HTERT RPE-1 (cell line): ENCODE measurements around the gene SPIN1.
"Not testable (repeated sequence)": the region's sequence is repeated elsewhere in the genome, so short reads cannot be mapped to it uniquely, and the experiment has no call there.

Experiments used
- in situ Hi-C: fragments of 300-500 bp; cut with MboI; formaldehyde crosslinking; loops from 4 replicates; pipeline ENCODE4 v1.14.3; 2020; ENCODE audit warnings: low sequenced_read_pairs

Gene SPIN1

GRCh38 chr9:88388203-88388885 is at the start of gene SPIN1:
TSS of gene SPIN1 (plus strand) at chr9:88388444. CDS start at chr9:88426540, 38,096 bp downstream.
- in situ Hi-C loops, result no loop called here

DNA sequence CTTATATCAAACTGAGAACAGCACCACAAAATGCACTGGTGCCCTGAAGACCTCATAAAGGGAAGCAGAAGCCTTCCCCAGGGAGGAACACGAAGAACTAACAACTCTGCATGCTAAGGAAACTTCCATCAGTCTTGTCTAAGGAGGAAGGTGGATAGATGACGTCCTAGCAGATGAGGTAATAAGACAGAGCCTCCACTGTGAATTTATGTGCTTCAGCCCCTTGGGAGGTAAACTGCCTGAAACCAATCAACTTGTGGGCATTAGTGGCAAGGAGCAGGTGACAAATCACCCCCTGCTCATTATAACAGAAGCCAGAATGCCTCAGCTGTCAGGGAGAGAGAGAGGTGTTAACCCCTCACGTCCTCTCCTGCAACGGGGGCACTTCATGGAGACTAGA is 48.9 kb upstream of the SPIN1 start:
- in situ Hi-C loops, result no loop called here

GRCh38 chr9:88342246-88342645 is 46.0 kb upstream of the SPIN1 start:
- in situ Hi-C loops, result no loop called here

DNA sequence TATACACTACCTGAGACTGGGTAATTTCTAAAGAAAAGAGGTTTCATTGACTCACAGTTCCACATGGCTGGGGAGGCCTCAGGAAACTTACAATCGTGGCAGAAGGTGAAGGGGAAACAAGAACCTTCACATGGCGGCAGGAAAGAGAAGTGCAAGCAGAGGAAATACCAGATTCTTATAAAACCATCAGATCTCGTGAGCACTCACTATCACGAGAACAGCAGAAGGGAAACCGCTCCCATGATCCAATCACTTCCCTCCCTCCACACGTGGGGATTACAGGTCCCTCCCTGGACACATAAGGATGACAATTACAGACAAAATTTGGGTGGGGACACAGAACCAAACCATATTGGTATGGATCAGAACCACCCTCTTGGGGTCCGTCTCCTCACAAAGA is 44.2 kb upstream of the SPIN1 start:
- in situ Hi-C loops, result no loop called here

GRCh38 chr9:88350354-88350753 is 37.9 kb upstream of the SPIN1 start:
- in situ Hi-C loops, result not testable (repeated sequence)

DNA sequence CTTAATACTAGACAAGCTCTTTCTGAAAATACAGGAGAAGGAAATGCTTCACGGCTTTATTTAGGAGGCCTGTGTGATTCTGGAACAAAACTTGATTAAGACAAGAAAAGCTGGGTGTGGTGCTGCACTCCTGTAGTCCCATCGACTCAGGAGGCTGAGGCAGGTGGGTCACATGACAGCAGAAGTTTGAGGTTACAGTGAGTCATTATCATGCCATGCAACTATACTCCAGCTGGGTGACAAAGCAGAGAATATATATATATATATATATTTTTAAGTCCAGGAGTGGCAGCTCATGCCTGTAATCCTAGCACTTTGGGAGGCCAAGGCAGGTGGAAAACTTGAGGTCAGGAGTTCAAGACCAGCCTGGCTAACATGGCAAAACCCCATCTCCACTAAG is 33.1 kb upstream of the SPIN1 start:
- in situ Hi-C loops, result no loop called here

DNA sequence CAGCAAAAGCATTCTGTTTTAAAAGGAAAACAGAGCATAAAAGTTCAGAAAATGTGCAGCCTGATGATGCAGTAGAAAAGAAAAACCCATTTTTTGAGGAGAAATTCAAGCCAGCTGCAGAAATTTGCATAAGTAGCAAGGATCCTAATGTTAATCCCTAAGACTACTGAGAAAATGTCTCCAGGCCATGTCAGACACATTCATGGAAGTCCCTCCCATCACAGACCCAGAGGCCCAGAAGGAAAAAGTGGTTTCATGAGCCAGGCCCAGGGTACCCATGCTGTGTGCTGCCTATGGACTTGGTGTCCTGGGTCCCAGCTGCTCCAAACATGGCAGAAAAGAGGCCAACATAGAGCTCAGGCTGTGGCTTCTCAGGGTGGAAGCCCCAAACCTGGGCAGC is 31.0 kb upstream of the SPIN1 start:
- in situ Hi-C loops, result not testable (repeated sequence)

DNA sequence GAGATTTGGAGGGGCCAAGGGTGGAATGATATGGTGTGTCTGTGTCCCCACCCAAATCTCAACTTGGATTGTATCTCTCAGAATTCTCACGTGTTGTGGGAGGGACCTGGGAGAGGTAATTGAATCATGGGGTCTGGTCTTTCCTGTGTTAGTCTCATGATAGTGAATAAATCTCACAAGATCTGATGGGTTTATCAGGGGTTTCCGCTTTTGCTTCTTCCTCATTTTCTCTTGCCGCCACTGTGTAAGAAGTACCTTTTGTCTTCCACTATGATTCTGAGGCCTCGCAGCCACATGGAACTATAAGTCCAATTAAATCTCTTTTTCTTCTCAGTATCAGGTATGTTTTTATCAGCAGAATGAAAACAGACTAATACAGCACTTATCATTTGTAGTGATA is 29.5 kb upstream of the SPIN1 start:
- in situ Hi-C loops, result no loop called here

GRCh38 chr9:88359974-88360373 is 28.3 kb upstream of the SPIN1 start:
- in situ Hi-C loops, result no loop called here

DNA sequence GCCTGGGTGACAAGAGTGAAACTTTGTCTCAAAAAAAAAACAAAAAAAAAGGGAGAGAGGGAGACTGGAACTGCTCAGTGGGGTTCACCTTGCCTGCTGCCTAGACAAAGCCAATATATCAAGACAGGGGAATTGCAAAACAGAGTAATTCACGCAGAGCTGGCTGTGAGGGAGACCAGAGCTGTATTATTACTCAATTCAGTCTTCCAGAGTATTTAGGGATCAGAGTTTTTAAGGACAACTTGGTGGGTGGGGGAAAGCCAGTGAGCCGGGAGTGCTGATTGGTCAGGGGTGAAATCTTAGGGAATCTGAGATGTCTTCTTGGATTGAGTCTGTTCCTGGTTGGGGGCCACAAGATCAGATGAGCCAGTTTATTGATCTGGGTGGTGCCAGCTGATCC is 25.6 kb upstream of the SPIN1 start:
- in situ Hi-C loops, result no loop called here

DNA sequence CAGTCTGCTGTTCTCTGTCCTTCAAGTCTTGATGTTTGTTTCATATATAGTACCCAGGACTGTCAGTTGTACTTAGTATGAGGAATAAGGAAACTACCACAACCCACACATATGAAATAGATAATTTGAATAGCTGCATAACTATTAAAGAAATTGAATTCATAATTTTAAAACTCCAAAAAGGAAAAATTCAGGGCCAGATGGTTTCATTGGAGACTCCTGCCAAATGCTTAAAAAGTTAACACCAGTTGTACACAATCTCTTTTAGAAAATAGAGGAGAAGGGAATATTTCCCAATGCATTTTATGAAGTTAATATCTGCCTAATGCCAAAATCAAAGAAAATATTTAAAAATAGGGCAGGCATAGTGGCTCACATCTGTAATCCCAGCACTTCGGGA is 24.6 kb upstream of the SPIN1 start:
- in situ Hi-C loops, result no loop called here

DNA sequence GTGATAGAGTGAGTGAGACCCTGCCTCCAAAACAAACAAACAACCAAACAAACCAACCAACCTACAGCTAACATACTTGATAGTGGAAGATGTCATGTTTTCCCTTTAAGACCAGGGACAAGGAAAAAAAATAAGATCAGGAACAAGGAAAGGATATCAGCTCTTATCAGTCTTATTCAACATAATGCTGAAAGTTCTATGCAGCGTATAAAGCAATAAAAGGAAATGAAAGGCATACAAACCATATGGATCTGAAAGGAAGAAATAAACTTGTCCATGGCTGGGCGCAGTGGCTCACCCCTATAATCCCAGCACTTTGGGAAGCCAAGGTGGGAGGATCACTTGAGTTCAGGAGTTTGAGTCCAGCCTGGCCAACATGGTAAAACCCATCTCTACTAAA is 23.5 kb upstream of the SPIN1 start:
- in situ Hi-C loops, result no loop called here

DNA sequence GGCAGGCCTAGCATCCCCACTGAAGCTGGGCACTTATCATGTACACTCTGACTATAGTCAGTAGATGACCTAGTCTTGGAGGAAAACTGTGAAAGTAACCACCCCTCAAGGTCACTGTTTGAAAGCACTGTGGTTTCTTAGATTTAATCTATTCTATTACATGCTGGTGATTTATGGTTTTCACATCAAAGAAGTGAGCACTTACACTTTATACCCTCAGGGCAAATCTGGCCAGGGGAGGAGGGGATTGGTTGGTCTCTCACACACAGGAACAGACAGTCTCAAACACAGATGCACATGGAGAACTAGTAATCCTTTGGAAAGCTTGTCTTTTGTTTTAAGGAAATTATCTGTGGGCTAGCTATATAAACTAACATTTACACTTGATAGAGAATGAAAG is 17.9 kb upstream of the SPIN1 start:
- in situ Hi-C loops, result no loop called here

DNA sequence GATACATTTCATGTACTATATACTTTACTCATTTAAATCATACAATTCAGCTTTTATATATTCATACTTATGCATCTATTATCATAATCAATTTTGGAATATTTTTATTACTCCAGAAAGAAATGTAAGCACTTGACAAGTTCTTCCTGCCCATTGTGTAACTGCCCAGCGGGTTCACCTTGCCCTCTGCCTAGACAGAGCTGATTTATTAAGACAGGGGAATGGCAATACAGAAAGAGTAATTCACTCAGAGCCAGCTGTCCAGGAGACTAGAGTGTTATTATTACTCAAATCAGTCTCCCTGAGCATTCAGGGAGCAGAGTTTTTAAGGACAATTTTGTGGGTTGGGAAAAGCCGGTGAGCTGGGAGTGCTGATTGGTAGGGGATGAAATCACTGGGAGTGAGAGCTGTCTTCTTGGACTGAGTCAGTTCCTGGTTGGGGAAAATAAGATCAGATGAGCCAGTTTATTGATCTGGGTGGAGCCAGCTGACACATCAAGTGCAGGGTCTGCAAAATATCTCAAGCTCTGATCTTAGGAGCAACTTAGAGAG is 16.1 kb upstream of the SPIN1 start:
- in situ Hi-C loops, result no loop called here

DNA sequence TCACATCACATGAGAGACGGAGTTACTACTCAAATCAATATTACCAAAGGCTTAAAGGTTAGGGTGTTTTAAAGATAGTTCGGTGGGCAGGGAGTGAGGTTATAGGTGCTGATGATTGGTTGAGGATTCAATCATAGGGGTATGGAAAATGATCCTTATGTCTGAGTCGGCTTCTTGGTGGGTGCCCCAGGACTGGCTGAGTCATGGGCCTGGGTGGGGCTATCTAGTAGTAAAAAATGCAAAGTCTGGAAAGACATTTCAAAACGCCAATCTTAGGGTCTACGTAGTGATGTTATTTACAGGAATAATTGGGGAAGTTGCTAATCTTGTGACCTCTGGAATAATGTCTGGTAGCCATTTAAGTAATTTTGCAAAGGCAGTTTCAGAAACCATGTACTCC is 15.2 kb upstream of the SPIN1 start:
- in situ Hi-C loops, result no loop called here

DNA sequence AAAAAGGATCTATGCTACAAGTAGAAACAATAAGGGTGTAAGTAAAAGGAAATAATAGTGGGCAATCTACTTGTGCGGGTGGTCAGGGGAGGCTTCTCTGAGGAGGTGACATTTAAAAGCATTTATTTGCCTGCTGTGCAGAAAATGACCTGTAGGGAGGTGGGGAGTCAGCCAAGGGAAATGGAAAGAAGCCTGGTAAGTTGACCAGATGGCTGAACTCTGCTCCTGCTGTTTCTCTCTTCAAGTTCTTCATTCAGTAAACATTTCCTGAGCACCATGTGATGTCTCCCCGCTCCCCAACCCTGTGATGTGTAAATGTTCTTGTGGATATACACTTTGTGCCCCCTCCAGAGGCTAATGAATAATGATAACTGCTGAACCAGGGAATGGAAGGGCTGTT is 9.9 kb upstream of the SPIN1 start:
- in situ Hi-C loops, result no loop called here

DNA sequence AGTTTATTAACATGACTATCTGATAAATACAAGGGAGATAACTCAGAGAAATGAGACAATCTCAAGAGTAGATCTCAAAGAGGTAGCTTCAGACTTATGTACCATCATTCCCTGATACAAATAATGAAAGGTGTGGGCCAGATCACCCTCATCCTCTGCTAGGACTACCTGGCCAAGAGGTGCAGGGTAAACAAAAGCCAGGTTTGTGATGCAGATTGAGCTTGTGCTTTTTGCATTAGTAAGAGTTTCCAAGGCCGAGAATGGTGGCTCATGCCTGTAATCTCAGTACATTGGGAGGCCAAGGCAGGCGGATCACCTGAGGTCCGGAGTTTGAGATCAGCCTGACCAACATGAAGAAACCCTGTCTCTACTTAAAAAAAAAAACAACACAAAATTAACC is 8.9 kb upstream of the SPIN1 start:
- in situ Hi-C loops, result no loop called here

DNA sequence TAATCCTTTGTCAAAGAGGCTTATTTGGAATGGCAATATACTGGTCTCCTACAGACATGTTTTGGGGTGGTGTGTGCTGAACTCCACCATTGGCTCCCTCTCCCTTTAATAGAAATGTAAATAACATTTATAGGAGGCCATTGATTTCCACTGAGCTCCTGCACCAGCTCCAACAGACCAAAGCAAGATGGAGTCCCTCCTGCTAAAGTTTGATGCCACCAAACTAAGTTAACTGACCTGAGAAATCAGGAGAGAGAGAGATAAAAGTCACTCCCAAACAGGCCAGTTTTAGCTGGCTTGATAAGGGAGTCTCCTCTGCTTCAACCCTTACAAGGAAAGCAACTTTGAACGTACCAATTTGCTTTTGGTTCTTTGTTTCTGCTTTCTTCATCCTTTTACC is 8.1 kb upstream of the SPIN1 start:
- in situ Hi-C loops, result no loop called here

GRCh38 chr9:88381322-88381721 is 6.9 kb upstream of the SPIN1 start:
- in situ Hi-C loops, result not testable (repeated sequence)

DNA sequence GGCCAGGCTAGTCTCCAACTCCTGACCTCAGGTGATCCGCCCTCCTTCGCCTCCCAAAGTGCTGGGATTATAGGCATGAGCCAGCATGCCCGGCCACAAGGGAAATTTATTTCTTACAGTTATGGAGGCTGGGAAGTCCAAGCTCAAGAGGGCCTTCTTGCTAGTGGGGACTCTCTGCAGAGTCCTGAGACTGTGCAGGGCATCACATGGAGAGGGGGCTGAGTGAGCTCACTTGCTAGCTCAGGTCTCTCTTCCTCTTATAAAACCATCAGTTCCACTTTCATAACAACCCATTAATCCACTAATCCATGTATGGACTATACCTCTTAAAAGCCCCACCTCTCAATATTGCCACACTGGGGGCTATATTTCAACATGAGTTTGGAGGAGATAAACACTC is 5.1 kb upstream of the SPIN1 start:
- in situ Hi-C loops, result no loop called here

GRCh38 chr9:88386137-88386536 is 2.1 kb upstream of the SPIN1 start:
- in situ Hi-C loops, result not testable (repeated sequence)

- in situ Hi-C loops, result no loop called here
These were observed 1.1 kb upstream of the SPIN1 start for GRCh38 chr9:88387036-88387551.
